ENCODE measurements around the gene GRP.

The GRP gene

DNA sequence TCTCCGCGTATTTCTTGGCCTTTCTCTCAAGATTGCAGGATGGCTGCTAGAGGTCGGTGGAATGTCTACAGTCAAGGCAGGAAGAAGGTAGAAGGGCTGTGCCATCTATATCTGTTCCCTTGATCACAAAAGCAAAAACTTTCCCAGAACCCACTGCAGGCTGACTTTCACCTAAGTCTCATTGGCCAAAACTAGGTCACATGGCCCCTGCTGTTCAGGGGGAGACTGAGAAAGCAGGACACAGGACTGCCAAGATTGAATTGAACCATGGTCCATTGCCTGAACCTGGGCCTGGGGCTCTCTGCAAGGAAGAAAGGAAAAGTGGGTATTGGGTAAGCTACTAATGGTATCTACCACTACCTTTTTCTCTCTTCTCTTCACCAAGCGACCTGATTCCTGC, 9.7 kb upstream of the GRP start:
- TF ChIP-seq, protein P1, sequence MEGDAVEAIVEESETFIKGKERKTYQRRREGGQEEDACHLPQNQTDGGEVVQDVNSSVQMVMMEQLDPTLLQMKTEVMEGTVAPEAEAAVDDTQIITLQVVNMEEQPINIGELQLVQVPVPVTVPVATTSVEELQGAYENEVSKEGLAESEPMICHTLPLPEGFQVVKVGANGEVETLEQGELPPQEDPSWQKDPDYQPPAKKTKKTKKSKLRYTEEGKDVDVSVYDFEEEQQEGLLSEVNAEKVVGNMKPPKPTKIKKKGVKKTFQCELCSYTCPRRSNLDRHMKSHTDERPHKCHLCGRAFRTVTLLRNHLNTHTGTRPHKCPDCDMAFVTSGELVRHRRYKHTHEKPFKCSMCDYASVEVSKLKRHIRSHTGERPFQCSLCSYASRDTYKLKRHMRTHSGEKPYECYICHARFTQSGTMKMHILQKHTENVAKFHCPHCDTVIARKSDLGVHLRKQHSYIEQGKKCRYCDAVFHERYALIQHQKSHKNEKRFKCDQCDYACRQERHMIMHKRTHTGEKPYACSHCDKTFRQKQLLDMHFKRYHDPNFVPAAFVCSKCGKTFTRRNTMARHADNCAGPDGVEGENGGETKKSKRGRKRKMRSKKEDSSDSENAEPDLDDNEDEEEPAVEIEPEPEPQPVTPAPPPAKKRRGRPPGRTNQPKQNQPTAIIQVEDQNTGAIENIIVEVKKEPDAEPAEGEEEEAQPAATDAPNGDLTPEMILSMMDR (IDR thresholded peaks at IDR 0.05), result no peak
- Histone ChIP-seq H2AFZ (peak overlapping the region; percentile 48), H3K79me2 (no peaks in the 10 kb centered on the region), H3K4me1 (peaks cover 16% of the 10 kb centered on the region), H3K4me2 (ENCODE audit: low read length) (peak overlapping the region; percentile 62), H3K27me3 (ENCODE audit: control insufficient read depth, insufficient read depth, low read length) (no peaks in the 10 kb centered on the region), H3K9ac (no peak overlapping the region), H3K9me3 (ENCODE audit: control insufficient read depth, low read length) (no peaks in the 10 kb centered on the region), H3K4me3 (ENCODE audit: low read depth, low read length) (peak overlapping the region; percentile 41), H3K27ac (peak overlapping the region; percentile 94), H3K36me3 (ENCODE audit: control insufficient read depth, insufficient read depth, low read length) (no peaks in the 10 kb centered on the region)

DNA sequence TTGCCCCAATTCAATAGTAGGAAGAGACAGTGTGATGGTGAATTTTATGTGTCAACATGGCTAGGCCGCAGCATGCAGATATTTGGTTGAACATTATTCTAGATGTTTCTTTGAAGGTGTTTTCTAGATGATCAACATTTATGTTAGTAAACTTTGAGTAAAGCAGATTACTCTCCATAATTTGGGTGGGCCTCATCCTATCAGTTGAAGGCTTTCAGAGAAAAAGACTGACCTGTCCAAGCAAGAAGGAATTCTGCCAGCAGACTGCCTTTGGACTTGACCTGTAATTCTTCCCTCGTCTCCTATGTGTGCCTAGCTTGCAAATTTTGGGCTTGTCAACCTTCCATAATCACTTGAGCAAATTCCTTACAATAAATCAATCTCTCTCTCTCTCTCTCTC, 8.3 kb upstream of the GRP start:
- TF ChIP-seq, protein P1 (IDR thresholded peaks at IDR 0.05), result no peak
- no peak overlapping the region for H3K4me2 ChIP-seq (ENCODE audit: low read length)
- no peak overlapping the region for H3K9ac ChIP-seq
- H3K79me2 ChIP-seq, result no peaks in the 10 kb centered on the region
- H2AFZ ChIP-seq, result no peak overlapping the region
- no peaks in the 10 kb centered on the region for H3K9me3 ChIP-seq (ENCODE audit: control insufficient read depth, low read length)
- H3K27ac ChIP-seq, result no peak overlapping the region
- H3K27me3 ChIP-seq (ENCODE audit: control insufficient read depth, insufficient read depth, low read length), result no peaks in the 10 kb centered on the region
- H3K4me1 ChIP-seq, result peaks cover 16% of the 10 kb centered on the region
- H3K4me3 ChIP-seq (ENCODE audit: low read depth, low read length), result no peak overlapping the region
- no peaks in the 10 kb centered on the region for H3K36me3 ChIP-seq (ENCODE audit: control insufficient read depth, insufficient read depth, low read length)

DNA sequence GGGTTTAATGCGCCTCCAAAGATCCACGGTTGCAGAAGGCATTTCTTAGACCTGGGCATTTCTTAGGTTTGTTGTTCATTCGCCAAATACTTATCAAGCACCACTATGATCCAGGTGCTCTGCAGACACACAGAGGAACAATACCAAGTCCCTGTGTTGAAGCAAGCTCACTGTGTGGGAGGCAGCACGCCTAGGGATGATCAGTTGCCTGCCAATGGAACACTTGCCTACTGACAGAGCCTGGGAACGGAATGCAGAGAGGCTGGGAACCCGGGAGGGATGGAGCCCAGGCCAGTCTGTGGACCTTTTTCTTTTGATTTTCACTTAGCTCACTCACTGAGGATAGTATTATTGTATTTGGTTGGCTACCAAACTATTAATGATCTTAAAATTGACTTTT, 1.9 kb upstream of the GRP start:
- no peak overlapping the region for H3K4me2 ChIP-seq (ENCODE audit: low read length)
- H2AFZ ChIP-seq, result no peak overlapping the region
- H3K27ac ChIP-seq, result no peak overlapping the region
- no peaks in the 10 kb centered on the region for H3K4me1 ChIP-seq
- H3K27me3 ChIP-seq (ENCODE audit: control insufficient read depth, insufficient read depth, low read length), result peaks cover 3% of the 10 kb centered on the region
- no peak overlapping the region for H3K4me3 ChIP-seq (ENCODE audit: low read depth, low read length)
- no peak overlapping the region for H3K9ac ChIP-seq
- TF ChIP-seq, protein P1 (IDR thresholded peaks at IDR 0.05), result no peak
- H3K9me3 ChIP-seq (ENCODE audit: control insufficient read depth, low read length), result no peaks in the 10 kb centered on the region
- no peaks in the 10 kb centered on the region for H3K36me3 ChIP-seq (ENCODE audit: control insufficient read depth, insufficient read depth, low read length)
- no peaks in the 10 kb centered on the region for H3K79me2 ChIP-seq

DNA sequence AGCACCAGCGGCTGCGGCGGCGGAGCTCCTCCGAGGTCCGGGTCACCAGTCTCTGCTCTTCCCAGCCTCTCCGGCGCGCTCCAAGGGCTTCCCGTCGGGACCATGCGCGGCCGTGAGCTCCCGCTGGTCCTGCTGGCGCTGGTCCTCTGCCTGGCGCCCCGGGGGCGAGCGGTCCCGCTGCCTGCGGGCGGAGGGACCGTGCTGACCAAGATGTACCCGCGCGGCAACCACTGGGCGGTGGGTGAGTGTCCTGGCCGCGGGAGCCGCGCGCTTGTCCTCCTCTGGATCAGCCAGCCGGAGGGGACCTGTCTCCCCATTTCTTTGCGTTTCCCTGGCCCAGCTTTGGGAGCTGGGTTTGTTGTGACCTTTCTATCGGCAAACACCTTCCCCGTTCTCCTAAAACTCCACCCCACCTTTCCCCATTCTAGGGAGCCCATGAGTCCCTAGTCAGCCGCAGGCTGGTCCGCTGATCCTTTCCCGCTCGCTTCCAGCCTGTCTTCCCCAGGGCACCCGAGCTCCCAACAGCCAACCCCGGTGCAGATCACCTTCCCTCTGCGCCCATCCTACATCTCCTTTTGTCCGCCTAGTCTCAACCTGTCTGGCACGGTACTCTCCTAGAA, 316 bp downstream of the GRP start:
- Histone ChIP-seq H3K4me2 (ENCODE audit: low read length) (peak overlapping the region; percentile 71), H3K4me1 (no peaks in the 10 kb centered on the region), H3K79me2 (no peaks in the 10 kb centered on the region), H3K9ac (no peak overlapping the region), H3K4me3 (ENCODE audit: low read depth, low read length) (peak overlapping the region; percentile 22), H3K27me3 (ENCODE audit: control insufficient read depth, insufficient read depth, low read length) (peaks cover 3% of the 10 kb centered on the region), H2AFZ (peak overlapping the region; percentile 68), H3K36me3 (ENCODE audit: control insufficient read depth, insufficient read depth, low read length) (no peaks in the 10 kb centered on the region), H3K27ac (no peak overlapping the region), H3K9me3 (ENCODE audit: control insufficient read depth, low read length) (no peaks in the 10 kb centered on the region)
- TF ChIP-seq, protein P1 (IDR thresholded peaks at IDR 0.05), result no peak
